ENCODE results near the gene ZBTB38.

DNA sequence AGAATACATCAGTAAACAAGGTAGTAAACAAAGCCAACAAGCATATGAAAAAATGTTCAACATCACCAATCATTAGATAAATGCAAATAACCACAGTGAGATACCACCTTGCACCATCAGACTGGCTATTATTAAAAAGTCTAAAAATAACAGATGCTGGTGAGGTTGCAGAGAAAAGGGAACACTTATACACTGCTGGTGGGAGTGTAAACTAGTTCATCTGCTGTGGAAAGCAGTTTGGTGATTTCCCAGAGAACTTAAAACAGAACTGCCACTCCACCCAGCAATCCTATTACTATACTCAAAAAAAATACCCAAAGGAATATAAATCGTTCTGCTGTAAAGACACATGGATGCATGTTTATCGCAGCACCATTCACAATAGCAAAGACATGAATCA lies 30.3 kb upstream of the ZBTB38 start:
- no peak for TF ChIP-seq EZH2 (IDR thresholded peaks at IDR 0.05; ENCODE audit: insufficient read depth, poor library complexity, severe bottlenecking)
- no peak for TF ChIP-seq EZH2phosphoT487 (IDR thresholded peaks at IDR 0.05; ENCODE audit: insufficient read depth, low read depth)

Data from GM23248 (cell line).